NCI-H345 treated with DMSO at 0.1 percent for 48 hours (cell line): ENCODE results near the gene CALHM1.
A peak's percentile ranks its signal among the peaks of the same experiment; 100 is the strongest.
"Not testable (repeated sequence)": the region's sequence is repeated elsewhere in the genome, so short reads cannot be mapped to it uniquely, and the experiment has no call there.

Experiments used
- DNase-seq: peaks from one replicate; lab custom pipeline; 2025; ENCODE audit not compliant: unreplicated experiment; lab: John Stamatoyannopoulos, UW

Gene CALHM1

GRCh38 chr10:103458720-103459119, at the start of gene CALHM1:
TSS of gene CALHM1 (minus strand) at chr10:103458900. CDS start at chr10:103458751, 149 bp downstream.
- DNase-seq = no peak

GRCh38 chr10:103507235-103508191, 48.8 kb upstream of the CALHM1 start:
- DNase-seq = peak; percentile 68

GRCh38 chr10:103506061-103506460, 47.4 kb upstream of the CALHM1 start:
- no peak for DNase-seq

- no peak for DNase-seq
Measured at GRCh38 chr10:103504181-103504783, 45.6 kb upstream of the CALHM1 start.

- DNase-seq = not testable (repeated sequence)
Measured at GRCh38 chr10:103503777-103504176, 45.1 kb upstream of the CALHM1 start.

- DNase-seq = no peak
Measured at GRCh38 chr10:103502849-103503660, 44.4 kb upstream of the CALHM1 start.

- no peak for DNase-seq
Measured at GRCh38 chr10:103501186-103501585, 42.5 kb upstream of the CALHM1 start.

- no peak for DNase-seq
Measured at GRCh38 chr10:103500481-103500880, 41.8 kb upstream of the CALHM1 start.

- DNase-seq = no peak
Measured at GRCh38 chr10:103499881-103500280, 41.2 kb upstream of the CALHM1 start.

- DNase-seq = peak; percentile 48
Measured at GRCh38 chr10:103498936-103499638, 40.4 kb upstream of the CALHM1 start.

- DNase-seq = no peak
Measured at GRCh38 chr10:103497161-103497915, 38.6 kb upstream of the CALHM1 start.

- DNase-seq = no peak
Measured at GRCh38 chr10:103495321-103495720, 36.6 kb upstream of the CALHM1 start.

GRCh38 chr10:103493916-103494877, 35.5 kb upstream of the CALHM1 start:
- DNase-seq = no peak

GRCh38 chr10:103493362-103493915, 34.7 kb upstream of the CALHM1 start, which contains the start of gene NEURL1:
TSS of gene NEURL1 (plus strand) at chr10:103493705. CDS start at chr10:103494388, 683 bp downstream.
- DNase-seq = no peak

- no peak for DNase-seq
Measured at GRCh38 chr10:103492655-103493261, 34.1 kb upstream of the CALHM1 start.

- DNase-seq = no peak
Measured at GRCh38 chr10:103491729-103492364, 33.1 kb upstream of the CALHM1 start.

GRCh38 chr10:103490986-103491314, 32.2 kb upstream of the CALHM1 start:
- no peak for DNase-seq

GRCh38 chr10:103487410-103487708, 28.7 kb upstream of the CALHM1 start:
- no peak for DNase-seq
